ENCODE measurements around the gene SERINC5.

SERINC5 gene

GRCh38 chr5:80177236-80177635 lies 78.6 kb downstream of the SERINC5 start (continued):
- TF ChIP-seq ZC3H10 (CRISPR knock-in tag; IDR thresholded peaks at IDR 0.05), result no peak

DNA sequence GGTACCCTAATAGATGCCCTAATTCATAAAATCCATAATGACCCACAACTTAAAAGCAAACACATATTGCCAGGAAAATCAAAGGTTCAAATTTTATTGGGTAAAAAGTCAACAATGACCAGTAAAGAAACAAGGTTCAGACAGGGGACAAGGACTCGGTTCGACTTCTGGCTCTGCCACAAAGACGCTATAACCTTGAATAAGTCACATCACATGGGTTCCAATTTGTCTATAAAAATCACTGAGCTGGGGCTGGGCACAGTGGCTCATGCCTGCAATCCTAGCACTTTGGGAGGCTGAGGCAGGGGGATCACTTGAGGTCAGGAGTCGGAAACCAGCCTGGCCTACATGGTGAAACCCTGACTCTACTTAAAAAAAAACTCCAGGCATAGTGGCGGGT lies 80.5 kb downstream of the SERINC5 start:
- no peak for ATAC-seq
- TF ChIP-seq GLIS3 (CRISPR knock-in tag; IDR thresholded peaks at IDR 0.05), result no peak
- no peak for TF ChIP-seq BACH2 (CRISPR knock-in tag; IDR thresholded peaks at IDR 0.05; ENCODE audit: borderline replicate concordance)
- TF ChIP-seq ZNF70 (CRISPR knock-in tag; IDR thresholded peaks at IDR 0.05), result no peak
- no peak for TF ChIP-seq ZNF565 (CRISPR knock-in tag; conservative IDR thresholded peaks at IDR 0.05; ENCODE audit: low read depth)

GRCh38 chr5:80174790-80175189 lies 81.1 kb downstream of the SERINC5 start:
- TF ChIP-seq CSDC2 (CRISPR knock-in tag; IDR thresholded peaks at IDR 0.05) (no peak), ZFP30 (CRISPR knock-in tag; IDR thresholded peaks at IDR 0.05) (no peak), GLIS3 (CRISPR knock-in tag; IDR thresholded peaks at IDR 0.05) (no peak), ZNF565 (CRISPR knock-in tag; conservative IDR thresholded peaks at IDR 0.05; ENCODE audit: low read depth) (no peak)
- no peak for ATAC-seq

DNA sequence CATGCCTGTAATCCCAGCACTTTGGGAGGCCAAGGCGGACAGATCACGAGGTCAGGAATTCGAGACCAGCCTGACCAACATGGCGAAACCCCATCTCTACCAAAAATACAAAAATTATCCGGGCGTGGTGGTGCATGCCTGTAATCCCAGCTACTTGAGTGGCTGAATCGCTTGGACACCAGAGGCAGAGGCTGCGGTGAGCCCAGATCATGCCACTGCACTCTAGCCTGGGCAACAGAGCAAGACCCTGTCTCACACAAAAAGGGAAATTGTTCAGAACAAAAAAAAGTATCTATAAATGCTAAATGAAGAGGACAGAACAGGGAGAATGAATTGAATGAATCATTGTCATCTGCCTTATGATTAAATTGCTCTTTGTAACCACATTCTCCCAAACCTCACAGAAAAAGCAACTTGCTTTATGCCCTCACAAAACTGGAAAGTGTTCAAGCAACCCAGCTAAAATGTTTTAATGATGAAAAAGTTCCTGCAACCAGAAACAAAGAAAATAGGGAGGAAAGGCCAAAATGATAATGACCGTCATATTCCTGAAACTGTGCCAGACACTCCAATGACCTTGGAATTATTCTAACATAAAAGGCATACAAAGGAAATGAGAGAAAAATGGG lies 83.7 kb downstream of the SERINC5 start:
- ATAC-seq, result no peak
- TF ChIP-seq ZFP30 (CRISPR knock-in tag; IDR thresholded peaks at IDR 0.05) (no peak), RARB (CRISPR knock-in tag; IDR thresholded peaks at IDR 0.05) (no peak), ZNF8 (CRISPR knock-in tag; IDR thresholded peaks at IDR 0.05) (no peak), ZNF565 (CRISPR knock-in tag; conservative IDR thresholded peaks at IDR 0.05; ENCODE audit: low read depth) (no peak), ZNF70 (CRISPR knock-in tag; IDR thresholded peaks at IDR 0.05) (no peak), CSDC2 (CRISPR knock-in tag; IDR thresholded peaks at IDR 0.05) (no peak), TCF4 (CRISPR knock-in tag; IDR thresholded peaks at IDR 0.05; ENCODE audit: borderline replicate concordance) (no peak), ESRRG (CRISPR knock-in tag; IDR thresholded peaks at IDR 0.05) (no peak)
- TF ChIP-seq, protein P1, sequence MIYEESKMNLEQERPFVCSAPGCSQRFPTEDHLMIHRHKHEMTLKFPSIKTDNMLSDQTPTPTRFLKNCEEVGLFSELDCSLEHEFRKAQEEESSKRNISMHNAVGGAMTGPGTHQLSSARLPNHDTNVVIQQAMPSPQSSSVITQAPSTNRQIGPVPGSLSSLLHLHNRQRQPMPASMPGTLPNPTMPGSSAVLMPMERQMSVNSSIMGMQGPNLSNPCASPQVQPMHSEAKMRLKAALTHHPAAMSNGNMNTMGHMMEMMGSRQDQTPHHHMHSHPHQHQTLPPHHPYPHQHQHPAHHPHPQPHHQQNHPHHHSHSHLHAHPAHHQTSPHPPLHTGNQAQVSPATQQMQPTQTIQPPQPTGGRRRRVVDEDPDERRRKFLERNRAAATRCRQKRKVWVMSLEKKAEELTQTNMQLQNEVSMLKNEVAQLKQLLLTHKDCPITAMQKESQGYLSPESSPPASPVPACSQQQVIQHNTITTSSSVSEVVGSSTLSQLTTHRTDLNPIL (CRISPR knock-in tag; IDR thresholded peaks at IDR 0.05; ENCODE audit: low read depth), result no peak

DNA sequence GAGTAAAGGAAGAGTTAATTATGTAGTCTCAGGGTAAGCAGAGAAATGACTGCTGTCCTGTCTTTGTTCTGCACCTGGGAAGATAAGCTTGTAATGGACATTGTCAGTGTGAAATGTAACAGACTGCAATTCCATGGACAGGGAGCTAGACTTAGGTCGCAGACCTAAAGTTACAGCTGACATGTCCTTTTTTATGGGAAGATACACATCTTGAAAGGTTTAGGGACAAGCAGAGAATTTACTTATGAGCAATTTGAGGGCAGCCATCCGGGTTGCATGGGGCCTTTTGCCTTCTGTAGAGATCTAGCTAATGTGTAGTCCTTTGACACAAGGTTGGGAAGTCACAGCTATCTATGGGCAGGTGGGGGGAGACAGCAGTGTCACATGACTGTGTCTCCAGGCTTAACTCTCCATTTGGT lies 85.7 kb downstream of the SERINC5 start:
- ATAC-seq, result no peak
- no peak for TF ChIP-seq RARB (CRISPR knock-in tag; IDR thresholded peaks at IDR 0.05)
- TF ChIP-seq ARNTL (CRISPR knock-in tag; IDR thresholded peaks at IDR 0.05; ENCODE audit: borderline replicate concordance, low read depth), result no peak
- TF ChIP-seq PATZ1 (CRISPR knock-in tag; IDR thresholded peaks at IDR 0.05; ENCODE audit: borderline replicate concordance), result no peak
- no peak for TF ChIP-seq POU6F1 (CRISPR knock-in tag; IDR thresholded peaks at IDR 0.05; ENCODE audit: borderline replicate concordance, low read depth)

DNA sequence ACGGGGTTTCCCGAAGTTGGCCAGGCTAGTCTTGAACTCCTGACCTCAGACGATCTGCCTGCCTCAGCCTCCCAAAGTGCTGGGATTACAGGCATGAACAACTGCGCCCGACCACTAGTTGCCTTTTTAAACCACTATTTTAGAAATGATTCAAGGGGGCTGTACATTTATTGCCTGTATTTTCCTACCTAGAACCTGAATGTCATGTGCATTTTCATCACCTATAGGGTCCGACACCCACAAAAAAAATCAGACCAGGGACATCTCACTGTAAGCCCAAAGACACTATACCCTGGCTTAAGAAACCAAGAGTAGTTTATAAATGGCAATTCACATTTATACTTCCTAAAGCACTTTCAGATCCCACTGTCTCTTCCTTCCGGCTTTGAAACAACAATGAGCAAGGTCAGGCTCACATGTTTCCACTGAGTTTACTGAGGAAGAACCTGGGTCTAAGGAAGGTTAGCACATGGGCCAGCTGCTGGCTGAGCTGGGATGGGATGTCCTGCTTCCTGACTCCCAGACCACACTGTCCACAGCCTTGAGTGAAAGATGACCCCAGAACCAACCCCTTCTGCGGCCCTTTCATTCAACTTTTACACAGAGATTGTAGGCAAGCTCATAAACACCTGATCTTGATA lies 87.3 kb downstream of the SERINC5 start:
- ATAC-seq, result no peak
- TF ChIP-seq SNAI2 (CRISPR knock-in tag; IDR thresholded peaks at IDR 0.05) (no peak), ESRRG (CRISPR knock-in tag; IDR thresholded peaks at IDR 0.05) (no peak), TOX (CRISPR knock-in tag; IDR thresholded peaks at IDR 0.05; ENCODE audit: borderline replicate concordance) (no peak), POU6F1 (CRISPR knock-in tag; IDR thresholded peaks at IDR 0.05; ENCODE audit: borderline replicate concordance, low read depth) (no peak), ZNF70 (CRISPR knock-in tag; IDR thresholded peaks at IDR 0.05) (no peak), ZFP30 (CRISPR knock-in tag; IDR thresholded peaks at IDR 0.05) (no peak), RARB (CRISPR knock-in tag; IDR thresholded peaks at IDR 0.05) (no peak), ZC3H10 (CRISPR knock-in tag; IDR thresholded peaks at IDR 0.05) (no peak), ZFP3 (CRISPR knock-in tag; IDR thresholded peaks at IDR 0.05) (no peak)

All from SK-N-SH treated with all-trans-retinoic acid at 6 μM for 48 hours (cell line).